Lower lobe of right lung (tissue), 2 donors: Measurements from ENCODE around the gene TSPAN17. TPM values are rescaled to one million over a fixed set of nuclear protein-coding genes. Genes with fewer than 3 reads are reported as not detected.

Source experiments
- ATAC-seq, 2 donors: fragments of 200-7000 bp; cut with Tn5 transposase; one replicate each; pipeline ENCODE4 v1.9.1; 2020 to 2022; ENCODE audit warnings: mild to moderate bottlenecking in 2 of 2, moderate library complexity in 2 of 2
- DNase-seq: peaks from one replicate; pipeline ENCODE4 v3.0.0-alpha.2; 2020
- H3K27ac ChIP-seq: fragments of 200-600 bp; one replicate; pipeline ENCODE4 v1.8.0; 2022
- H3K27me3 ChIP-seq: fragments of 200-600 bp; one replicate; pipeline ENCODE4 v1.8.0; 2022; ENCODE audit warnings: low read depth
- H3K36me3 ChIP-seq: fragments of 200-600 bp; one replicate; pipeline ENCODE4 v1.8.0; 2022; ENCODE audit warnings: mild to moderate bottlenecking
- H3K4me1 ChIP-seq: fragments of 200-600 bp; one replicate; pipeline ENCODE4 v1.8.0; 2022
- H3K4me3 ChIP-seq: fragments of 200-600 bp; one replicate; pipeline ENCODE4 v1.8.0; 2022; ENCODE audit warnings: mild to moderate bottlenecking
- H3K9me3 ChIP-seq: fragments of 200-600 bp; one replicate; pipeline ENCODE4 v1.8.0; 2022
- intact Hi-C: fragments of 100-400 bp; cut with DNase I; formaldehyde crosslinking; loops from one replicate; pipeline ENCODE4 v1.11.0; 2022
- total RNA-seq: library from RNA; stranded (reverse); fragmentation: NEBNext Ultra II Directional; extraction: Animal tissue kit (Norgen Biotek cat#: 25700); gene quantifications from one replicate; pipeline ENCODE4 v1.2.1, GENCODE V29; 2021
- TF ChIP-seq, protein P1 (sequence below): fragments of 200-600 bp; IDR thresholded peaks from one replicate; pipeline ENCODE4 v1.8.0; 2022; ENCODE audit warnings: antibody characterized with exemption, mild to moderate bottlenecking
- donor health status: DM: no; HTN: yes; CAD: no; lungs with severe emphysema.

The TSPAN17 gene
- total RNA-seq, 1 donor from 2014 or later, result 32.3 TPM

DNA sequence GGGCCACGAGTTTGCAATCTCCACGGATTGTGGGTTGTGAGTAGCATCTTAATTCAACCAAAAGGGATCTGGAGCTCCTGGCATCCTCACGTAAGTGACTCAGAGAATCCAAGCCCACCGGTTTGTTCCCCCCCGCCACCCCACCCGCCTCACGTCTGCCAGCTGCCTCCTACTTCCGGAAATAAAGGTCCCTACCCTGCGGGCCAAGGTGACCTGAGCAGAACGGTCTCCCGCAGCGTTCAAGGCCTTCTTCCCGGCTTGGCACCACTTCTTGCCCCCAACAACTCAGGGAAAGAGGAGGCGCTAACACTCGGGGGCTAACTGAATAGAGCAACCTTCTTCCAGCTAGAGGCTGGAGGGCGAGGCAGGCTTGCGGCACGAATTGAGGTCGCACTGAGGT lies 28.5 kb upstream of the TSPAN17 start:
- intact Hi-C loops, result no loop called here
- H3K27me3 ChIP-seq, result peaks cover 60% of the 10 kb centered on the region
- H3K4me3 ChIP-seq, result no peak overlapping the region

DNA sequence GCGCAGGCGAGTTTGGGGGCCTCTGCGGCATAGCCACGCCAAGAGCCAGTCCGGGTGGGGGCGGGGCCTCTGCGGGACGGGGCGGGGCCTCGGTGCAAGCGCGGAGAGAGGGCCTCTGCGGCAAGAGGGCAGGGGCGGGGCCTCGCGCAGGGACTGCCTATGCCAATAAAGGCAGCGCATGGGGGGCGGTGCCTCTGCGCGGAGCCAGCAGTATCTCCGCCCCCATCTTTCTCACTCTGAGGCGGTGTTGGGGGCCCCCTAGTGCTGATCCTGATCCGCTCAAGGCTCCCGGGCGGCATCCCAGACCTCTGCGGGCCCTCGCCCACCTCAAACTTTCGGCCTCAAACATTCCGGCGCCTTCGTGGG lies 28.1 kb upstream of the TSPAN17 start:
- peaks cover 64% of the 10 kb centered on the region for H3K27me3 ChIP-seq
- no peak overlapping the region for H3K27ac ChIP-seq
- no peak overlapping the region for H3K4me3 ChIP-seq
- no peaks in the 10 kb centered on the region for H3K9me3 ChIP-seq
- H3K4me1 ChIP-seq, result peaks cover 18% of the 10 kb centered on the region
- intact Hi-C loops, result no loop called here
- peak; percentile 62 to 67 for ATAC-seq
- H3K36me3 ChIP-seq, result no peaks in the 10 kb centered on the region
- TF ChIP-seq, protein P1, sequence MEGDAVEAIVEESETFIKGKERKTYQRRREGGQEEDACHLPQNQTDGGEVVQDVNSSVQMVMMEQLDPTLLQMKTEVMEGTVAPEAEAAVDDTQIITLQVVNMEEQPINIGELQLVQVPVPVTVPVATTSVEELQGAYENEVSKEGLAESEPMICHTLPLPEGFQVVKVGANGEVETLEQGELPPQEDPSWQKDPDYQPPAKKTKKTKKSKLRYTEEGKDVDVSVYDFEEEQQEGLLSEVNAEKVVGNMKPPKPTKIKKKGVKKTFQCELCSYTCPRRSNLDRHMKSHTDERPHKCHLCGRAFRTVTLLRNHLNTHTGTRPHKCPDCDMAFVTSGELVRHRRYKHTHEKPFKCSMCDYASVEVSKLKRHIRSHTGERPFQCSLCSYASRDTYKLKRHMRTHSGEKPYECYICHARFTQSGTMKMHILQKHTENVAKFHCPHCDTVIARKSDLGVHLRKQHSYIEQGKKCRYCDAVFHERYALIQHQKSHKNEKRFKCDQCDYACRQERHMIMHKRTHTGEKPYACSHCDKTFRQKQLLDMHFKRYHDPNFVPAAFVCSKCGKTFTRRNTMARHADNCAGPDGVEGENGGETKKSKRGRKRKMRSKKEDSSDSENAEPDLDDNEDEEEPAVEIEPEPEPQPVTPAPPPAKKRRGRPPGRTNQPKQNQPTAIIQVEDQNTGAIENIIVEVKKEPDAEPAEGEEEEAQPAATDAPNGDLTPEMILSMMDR, result no peak
- DNase-seq, result peak; percentile 77

More for the DNA sequence above, 28.5 kb upstream of the TSPAN17 start:
- no peaks in the 10 kb centered on the region for H3K36me3 ChIP-seq
- TF ChIP-seq, protein P1, result no peak
- ATAC-seq, result no peak
- H3K4me1 ChIP-seq, result peaks cover 18% of the 10 kb centered on the region
- no peak for DNase-seq
- H3K27ac ChIP-seq, result no peak overlapping the region
- no peaks in the 10 kb centered on the region for H3K9me3 ChIP-seq

DNA sequence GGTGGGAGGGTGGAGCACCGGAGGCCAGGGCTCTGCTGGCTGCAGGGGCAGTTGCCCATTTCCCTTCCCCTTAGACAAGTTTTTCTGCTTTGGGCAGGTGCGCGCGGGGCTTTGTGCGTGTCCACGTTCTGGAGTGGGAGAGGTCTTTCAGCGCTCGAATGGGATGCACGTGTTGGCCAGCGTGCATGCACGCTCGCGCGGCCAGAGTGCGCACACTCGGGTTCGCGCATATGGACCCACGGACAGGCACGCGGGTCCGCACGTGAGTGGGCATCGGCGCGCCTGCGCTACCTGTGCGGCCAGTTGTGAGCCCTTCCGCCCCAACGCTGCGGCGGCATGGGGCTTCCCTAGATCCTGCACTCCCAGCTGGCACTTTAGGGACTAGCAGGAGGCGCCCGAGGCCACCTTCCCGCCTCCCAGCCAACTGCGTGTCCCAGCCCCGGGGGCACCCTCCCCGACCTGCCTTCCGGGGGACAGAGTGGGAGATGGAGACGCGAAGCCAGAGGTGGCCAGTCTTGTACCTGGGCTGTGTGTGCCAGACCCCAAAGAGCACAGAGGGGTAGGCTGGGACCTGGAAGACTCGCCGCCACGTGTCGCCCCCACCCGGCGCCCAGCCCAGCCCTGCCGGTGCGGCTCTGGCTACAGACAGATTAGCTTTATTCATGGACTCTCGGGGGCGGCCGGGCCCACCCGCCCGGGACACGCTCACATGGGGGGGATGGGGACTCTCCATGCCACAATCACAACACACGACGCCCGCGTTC lies 27.5 kb upstream of the TSPAN17 start:
- Histone ChIP-seq H3K9me3 (no peaks in the 10 kb centered on the region), H3K36me3 (no peaks in the 10 kb centered on the region), H3K4me1 (peaks cover 18% of the 10 kb centered on the region), H3K27me3 (peaks cover 70% of the 10 kb centered on the region), H3K4me3 (no peak overlapping the region), H3K27ac (no peak overlapping the region)
- DNase-seq (no peak), ATAC-seq (no peak)
- intact Hi-C loops, result no loop called here
- TF ChIP-seq, protein P1, result no peak

DNA sequence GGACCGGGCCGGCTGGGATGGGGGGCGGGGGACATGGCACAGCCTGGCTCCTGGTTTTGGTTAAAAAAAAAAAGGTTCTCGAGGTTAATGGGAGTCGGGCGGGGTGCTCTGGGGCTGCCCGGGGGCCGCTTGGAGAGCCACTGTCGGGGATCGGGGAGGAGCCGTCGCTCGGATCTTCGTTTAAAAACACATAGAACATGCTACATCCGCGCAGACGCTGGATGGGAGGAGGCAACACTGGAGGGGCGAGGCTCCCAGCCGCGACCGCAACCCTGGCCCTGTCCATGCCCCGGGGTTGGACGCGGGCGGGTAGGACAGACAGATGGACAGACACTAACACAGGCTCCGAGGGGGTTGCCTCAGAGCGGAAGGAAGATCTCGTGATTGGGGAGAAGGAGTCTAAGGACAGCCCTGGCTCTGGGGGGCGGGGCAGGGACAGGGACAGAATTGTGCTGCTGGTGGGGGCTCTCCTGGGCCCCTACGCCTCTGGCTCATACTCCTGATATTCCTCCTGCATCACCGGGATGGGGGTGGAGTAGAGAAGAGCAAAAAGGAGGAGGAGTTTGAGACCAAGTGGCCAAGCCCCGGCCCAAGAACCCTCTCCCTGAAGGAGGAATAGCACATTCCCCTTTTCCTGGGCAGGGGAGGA lies 26.8 kb upstream of the TSPAN17 start:
- H3K27ac ChIP-seq, result no peak overlapping the region
- no peaks in the 10 kb centered on the region for H3K36me3 ChIP-seq
- peaks cover 18% of the 10 kb centered on the region for H3K4me1 ChIP-seq
- no peak for DNase-seq
- H3K4me3 ChIP-seq, result peak overlapping the region; percentile 11
- H3K9me3 ChIP-seq, result no peaks in the 10 kb centered on the region
- intact Hi-C loops, result no loop called here
- TF ChIP-seq, protein P1, result no peak
- ATAC-seq, result peak; percentile 40
- peaks cover 77% of the 10 kb centered on the region for H3K27me3 ChIP-seq

DNA sequence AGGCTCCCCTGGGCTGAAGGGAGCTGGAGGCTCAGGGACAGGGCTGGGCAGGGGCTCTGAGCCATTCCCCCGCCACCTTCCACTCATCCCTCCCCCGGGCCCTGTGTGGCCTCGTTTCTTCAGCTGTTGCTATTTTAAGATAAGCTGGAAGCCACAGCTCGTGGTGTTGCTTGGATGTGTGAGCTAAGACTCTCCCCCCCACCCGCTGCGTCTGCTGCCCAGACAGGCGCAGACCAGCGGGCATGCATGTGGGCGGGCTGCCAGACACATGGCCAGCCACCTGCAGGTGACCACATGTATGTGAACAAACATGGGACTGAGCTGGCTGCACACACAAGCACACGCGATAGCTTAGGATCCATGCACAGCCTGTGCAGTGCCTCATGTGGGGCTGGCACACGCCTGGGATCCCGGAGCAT lies 25.6 kb upstream of the TSPAN17 start:
- ATAC-seq (no peak), DNase-seq (no peak)
- peaks cover 86% of the 10 kb centered on the region for H3K27me3 ChIP-seq
- TF ChIP-seq, protein P1, result no peak
- H3K36me3 ChIP-seq, result no peaks in the 10 kb centered on the region
- no peaks in the 10 kb centered on the region for H3K9me3 ChIP-seq
- H3K4me3 ChIP-seq, result no peak overlapping the region
- peaks cover 18% of the 10 kb centered on the region for H3K4me1 ChIP-seq
- intact Hi-C loops, result no loop called here
- no peak overlapping the region for H3K27ac ChIP-seq
